Activated gamma-delta T cell treated with Interleukin-2 at 50 U/mL for 16 hours (primary cell): ENCODE measurements around the gene RSPO1.
"Not testable (repeated sequence)": the region's sequence is repeated elsewhere in the genome, so short reads cannot be mapped to it uniquely, and the experiment has no call there.

Experiments used
- DNase-seq: peaks from one replicate; pipeline ENCODE4 v3.0.0-alpha.2; 2020

RSPO1 gene, protein sequence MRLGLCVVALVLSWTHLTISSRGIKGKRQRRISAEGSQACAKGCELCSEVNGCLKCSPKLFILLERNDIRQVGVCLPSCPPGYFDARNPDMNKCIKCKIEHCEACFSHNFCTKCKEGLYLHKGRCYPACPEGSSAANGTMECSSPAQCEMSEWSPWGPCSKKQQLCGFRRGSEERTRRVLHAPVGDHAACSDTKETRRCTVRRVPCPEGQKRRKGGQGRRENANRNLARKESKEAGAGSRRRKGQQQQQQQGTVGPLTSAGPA

GRCh38 chr1:37634244-37634991 lies at the start of gene RSPO1:
Gene RSPO1 (minus strand): TSS chr1:37634892. CDS start chr1:37629661, 5,231 bp downstream.
- no peak for DNase-seq

DNA sequence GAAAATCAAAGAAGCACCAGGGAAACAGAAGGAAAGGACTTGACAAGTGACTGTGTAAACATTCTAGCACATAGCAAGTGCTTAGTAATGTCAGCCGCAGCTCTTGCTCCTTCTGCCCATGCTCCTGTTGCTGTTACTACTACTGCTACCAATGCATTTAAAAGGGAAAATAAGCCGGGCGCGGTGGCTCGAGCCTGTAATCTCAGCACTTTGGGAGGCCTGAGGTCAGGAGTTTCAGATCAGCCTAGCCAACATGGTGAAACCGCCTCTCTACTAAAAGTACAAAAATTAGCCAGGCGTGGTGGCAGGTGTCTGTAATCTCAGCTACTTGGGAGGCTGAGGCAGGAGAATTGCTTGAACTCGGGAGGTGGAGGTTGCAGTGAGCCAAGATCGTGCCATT lies 49.5 kb upstream of the RSPO1 start:
- DNase-seq: not testable (repeated sequence)

DNA sequence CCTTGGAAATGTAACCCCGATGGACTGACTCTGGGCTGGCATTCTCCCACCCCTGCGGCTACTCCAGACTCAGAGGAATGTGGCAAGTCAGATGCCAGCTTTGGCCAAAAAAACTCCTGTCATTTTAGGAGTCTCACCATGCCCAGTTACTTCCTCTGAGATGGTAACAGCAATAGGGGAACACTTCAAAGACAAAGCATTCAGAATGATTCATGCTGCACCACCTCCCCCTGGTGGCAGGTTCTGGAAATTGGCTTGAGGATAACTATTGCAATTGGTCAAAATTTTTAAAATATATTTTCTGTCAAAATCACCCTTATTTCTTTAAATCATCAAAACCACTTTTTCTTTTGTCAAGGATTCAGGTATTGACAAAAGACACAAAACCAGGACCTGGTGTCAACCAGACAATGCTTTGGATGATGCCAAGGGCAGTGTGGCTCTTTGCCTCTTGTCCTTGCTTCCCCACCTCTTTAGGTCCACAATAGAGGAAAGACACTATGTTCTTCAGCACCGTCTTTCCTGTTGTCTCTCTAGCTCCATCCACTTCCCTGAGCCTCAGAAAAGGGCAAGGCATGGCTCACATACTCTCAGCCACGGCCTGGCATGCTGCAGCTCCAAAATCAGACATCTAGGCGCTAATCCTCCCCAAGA lies 47.8 kb upstream of the RSPO1 start:
- DNase-seq: peak; percentile 80

DNA sequence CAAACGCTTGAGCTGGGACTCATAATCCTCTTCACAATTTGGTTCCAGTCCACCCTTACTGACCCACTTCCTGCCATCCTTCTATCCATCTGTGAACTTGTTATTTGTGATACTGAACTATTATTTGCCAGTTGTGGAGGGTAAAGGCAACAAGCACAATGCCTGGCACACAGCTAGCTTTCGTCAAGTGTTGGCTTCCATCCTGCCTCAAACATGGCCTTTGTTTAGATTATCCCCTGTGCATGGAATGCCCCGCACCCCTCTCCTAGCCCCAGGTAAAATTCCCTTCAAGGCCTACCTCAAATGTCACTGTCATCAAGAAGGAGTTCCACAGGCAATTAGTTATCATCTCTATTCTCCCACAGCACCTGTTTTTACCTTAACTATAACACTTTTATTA lies 46.2 kb upstream of the RSPO1 start:
- no peak for DNase-seq

GRCh38 chr1:37677808-37678207 lies 43.1 kb upstream of the RSPO1 start:
- no peak for DNase-seq

GRCh38 chr1:37677143-37677439 lies 42.4 kb upstream of the RSPO1 start:
- DNase-seq: no peak

GRCh38 chr1:37676281-37677142 lies 41.8 kb upstream of the RSPO1 start:
- DNase-seq: no peak

DNA sequence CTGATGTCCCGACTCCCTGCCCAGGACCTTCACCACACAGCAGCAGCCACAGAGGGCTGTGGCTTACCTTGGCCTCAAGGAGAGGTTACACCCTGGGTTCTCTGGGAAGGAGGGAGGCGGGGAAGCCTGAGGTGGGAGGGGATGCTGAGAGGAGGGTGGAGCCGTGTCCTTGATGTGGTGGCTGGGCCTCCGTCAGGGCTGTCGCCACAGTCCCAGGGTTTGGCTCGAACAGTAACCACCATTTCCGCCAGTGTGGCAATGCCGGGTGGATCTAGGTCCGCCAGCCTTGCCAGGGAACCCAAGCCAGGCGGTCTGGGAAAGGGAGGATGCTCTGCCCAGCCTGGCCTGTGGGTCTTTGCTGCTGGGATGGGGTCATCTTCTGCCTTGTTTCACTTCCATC lies 39.2 kb upstream of the RSPO1 start:
- DNase-seq: peak; percentile 38

- DNase-seq: no peak
These were observed 37.6 kb upstream of the RSPO1 start for GRCh38 chr1:37672136-37672870.

DNA sequence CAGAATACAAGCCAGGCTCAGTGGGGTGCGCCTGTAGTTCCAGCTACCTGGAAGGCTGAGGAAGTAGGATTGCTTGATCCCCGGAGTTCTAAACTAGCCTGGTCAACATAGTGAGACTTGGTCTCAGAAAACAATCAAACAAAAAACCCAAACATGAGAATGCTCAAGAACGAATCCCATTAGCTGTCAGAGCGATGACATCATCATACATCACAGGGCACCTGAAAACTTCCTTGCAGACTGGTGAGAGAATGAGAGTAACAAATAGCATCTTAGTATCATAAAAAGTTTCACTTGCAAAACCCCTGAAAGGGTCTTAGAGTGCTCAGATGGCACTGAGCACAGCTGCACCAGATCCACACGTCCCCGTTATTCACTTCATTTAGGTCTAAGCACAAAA lies 36.6 kb upstream of the RSPO1 start:
- no peak for DNase-seq

- DNase-seq: no peak
These were observed 35.4 kb upstream of the RSPO1 start for GRCh38 chr1:37670133-37670532.

DNA sequence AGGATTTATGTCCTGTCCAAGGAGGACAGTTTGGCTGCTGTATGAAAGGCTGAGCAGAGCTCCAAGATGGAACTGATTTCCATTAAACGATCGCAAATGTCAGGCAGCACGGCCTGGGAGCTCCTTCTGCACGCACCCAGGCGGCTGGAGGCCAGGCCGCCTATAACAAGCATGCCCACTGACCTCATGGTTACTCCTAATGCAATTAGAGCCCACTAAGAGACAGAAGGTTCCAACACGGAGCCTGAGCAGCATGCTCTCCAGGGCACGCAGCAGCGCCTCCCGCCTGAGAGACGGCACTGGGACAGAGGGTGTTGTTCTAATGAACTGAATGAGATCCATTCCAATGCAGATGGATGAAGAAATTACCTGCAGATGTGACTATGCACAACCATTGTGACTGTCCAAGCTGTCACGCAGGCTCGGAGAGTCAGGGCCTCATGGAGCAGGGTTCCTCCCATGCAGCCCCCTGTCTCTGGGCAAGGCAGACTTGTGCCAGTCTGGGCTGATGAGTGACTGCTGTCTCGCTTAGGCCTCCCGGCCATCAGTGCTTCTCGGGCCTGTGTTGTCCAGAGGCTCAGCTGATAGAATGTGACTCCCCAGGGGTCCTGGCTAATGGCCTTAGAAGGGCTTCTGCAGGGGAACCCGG lies 32.5 kb upstream of the RSPO1 start:
- DNase-seq: no peak

DNA sequence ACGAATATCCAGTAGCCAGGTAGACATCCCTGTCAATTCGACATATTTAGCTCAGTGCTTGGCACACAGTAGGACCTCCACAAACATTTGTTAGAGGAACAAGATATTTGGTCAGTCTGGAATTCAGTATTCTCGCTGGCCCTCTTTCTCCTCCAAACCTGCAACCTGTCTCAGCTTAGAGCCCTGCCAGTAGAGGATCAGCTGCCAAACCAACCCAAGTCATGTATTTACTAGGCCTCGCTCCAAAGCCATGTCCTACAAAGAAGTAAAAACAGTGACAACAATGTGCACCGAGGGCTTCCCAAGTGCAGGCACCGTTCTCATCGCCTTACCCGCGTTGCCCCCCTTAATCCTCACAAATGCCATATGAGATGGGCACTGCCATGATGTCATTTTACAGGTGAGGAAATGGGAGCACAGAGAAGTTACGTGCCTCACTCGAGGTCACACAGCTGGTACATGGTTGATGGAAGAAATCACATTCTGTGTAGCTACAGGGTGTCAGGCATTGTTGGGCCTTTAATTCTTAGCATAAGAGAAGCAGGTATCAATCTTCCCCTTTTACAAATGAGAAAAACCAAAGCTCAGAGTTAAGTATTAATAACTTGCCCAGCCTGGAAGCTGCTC lies 31.7 kb upstream of the RSPO1 start:
- DNase-seq: no peak

- DNase-seq: no peak
These were observed 28.8 kb upstream of the RSPO1 start for GRCh38 chr1:37663426-37664000.

- DNase-seq: no peak
These were observed 27.5 kb upstream of the RSPO1 start for GRCh38 chr1:37662031-37662755.

- no peak for DNase-seq
These were observed 26.7 kb upstream of the RSPO1 start for GRCh38 chr1:37661401-37661800.

DNA sequence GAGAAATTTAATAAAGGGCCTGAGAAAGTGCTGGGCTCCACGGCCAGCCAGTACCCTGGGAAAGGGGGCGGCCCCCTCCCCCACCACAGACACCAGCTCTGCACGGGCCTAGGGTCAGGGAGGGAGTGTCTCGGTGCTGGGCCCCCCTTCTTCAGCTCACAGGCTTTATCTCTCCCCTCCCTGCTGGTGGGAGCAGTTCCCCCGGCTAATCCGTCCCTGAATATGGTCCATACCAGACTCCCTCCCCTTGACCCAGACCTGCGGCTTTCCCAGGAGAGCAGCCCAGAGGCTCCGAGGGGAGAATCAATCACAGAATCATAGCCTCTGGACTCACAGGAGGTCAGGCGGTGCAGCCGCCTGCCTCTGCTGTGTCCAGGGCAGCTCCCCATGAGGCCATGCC lies 26.0 kb upstream of the RSPO1 start:
- no peak for DNase-seq

DNA sequence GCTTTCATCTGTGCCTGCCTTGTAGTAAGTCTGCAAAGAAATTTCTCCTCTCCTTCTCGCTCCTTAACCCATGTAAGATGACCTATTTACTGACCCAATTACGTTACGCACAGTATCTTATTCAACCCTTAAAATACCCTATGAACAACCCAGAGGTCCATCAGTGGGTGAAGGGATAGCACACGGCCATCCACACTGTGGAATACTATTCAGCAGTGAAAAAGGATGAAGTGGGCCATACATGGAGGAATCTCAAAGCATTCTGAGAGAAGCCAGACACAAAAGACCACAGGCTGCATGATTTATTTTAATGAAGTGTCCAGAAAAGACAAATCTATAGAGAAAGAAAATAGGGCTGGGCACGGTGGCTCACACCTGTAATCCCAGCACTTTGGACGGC lies 23.8 kb upstream of the RSPO1 start:
- DNase-seq: no peak

DNA sequence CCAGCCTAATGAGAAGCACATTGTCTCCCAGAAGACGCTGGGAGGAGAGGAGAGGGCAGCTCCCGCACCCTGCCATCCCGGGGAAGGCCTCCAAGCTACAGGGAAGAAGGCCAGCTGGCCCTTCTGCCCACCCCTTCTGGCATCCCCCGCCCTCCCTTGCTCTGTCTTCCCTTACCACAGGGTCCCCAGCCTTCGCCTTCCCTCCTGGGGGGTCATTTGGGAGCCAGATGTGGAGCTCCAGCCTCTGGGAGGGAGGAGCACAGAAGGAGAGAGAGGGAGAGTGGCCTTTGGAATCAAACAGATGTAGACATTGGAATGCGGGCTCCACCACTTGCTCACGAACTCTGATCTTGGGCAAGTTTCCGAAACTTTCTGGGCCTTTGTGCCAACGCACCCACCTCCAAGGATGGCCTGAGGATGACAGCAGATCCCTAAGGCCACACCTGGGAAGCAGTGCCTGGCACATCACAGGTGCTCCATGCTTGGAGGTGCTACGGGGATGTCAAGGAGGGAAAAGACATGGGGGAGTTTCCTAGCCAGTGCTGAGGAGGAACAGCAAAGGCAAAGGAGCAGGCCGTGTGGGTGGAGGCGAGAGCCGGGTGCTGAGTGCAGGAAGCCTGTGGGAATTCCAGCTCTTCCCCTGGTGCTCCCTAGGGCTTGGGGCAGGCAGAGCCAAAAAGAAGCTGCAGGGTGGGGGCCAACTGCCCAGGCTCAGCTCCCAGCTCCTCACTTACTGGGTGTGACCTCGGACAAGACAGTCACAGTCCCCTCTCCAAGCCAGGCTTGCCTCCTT lies 23.1 kb upstream of the RSPO1 start:
- DNase-seq: no peak

DNA sequence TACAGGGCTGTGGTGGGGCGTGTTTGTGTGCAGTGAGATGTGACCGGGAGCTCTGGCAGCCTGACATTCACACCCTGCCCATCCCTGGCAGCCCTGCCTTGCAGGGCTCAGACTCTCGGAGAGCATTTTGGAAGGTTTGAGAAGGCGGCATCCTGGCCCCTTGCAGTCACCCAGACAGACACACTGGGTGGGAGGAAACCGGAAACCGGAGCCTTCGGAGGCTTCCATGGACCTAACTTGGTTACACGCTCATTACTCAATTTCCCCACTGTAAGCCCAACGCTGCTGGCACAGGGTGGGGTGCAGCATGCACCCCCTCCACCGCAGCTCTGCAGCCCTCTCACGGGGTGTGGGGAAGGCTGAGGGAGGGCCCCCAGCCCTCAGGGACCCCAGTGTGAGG lies 22.2 kb upstream of the RSPO1 start:
- DNase-seq: no peak
